ENCODE results near the gene CTNND2. TPM values are rescaled to one million over a fixed set of nuclear protein-coding genes. Genes with fewer than 3 reads are reported as not detected.

CTNND2 gene
- total and polyA plus RNA-seq, 10 of the 15 experiments (the other 5 are each of a cell fraction or from before 2014, with no cell fraction given), result 0.02 to 0.16 (median 0.04) TPM; not detected in 7

GRCh38 chr5:10932426-10932825 is 971.8 kb downstream of the CTNND2 start:
- intact Hi-C loops (cut with micrococcal nuclease; ENCODE audit: unreplicated experiment), result no loop called here

More at GRCh38 chr5:10932426-10932825, 971.8 kb downstream of the CTNND2 start:
- TF ChIP-seq, protein P1, sequence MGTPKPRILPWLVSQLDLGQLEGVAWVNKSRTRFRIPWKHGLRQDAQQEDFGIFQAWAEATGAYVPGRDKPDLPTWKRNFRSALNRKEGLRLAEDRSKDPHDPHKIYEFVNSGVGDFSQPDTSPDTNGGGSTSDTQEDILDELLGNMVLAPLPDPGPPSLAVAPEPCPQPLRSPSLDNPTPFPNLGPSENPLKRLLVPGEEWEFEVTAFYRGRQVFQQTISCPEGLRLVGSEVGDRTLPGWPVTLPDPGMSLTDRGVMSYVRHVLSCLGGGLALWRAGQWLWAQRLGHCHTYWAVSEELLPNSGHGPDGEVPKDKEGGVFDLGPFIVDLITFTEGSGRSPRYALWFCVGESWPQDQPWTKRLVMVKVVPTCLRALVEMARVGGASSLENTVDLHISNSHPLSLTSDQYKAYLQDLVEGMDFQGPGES (IDR thresholded peaks at IDR 0.05), result no peak
- TF ChIP-seq YY1 (IDR thresholded peaks at IDR 0.05; ENCODE audit: low read depth, low read length) (no peak), TCF3 (IDR thresholded peaks at IDR 0.05; ENCODE audit: borderline replicate concordance, insufficient read depth, low read depth, low read length) (no peak), PAX5 (IDR thresholded peaks at IDR 0.05; ENCODE audit: borderline replicate concordance, low read depth, low read length) (no peak), MYB (IDR thresholded peaks at IDR 0.05; ENCODE audit: borderline replicate concordance, low read depth, low read length) (no peak), ZSCAN29 (IDR thresholded peaks at IDR 0.05) (no peak), ZZZ3 (IDR thresholded peaks at IDR 0.05; ENCODE audit: control insufficient read depth, insufficient read length, low read depth) (no peak), MYC (IDR thresholded peaks at IDR 0.05; ENCODE audit: insufficient read depth, insufficient read length, insufficient replicate concordance, low read length, severe bottlenecking) (no peak)
- TF ChIP-seq, protein P2, sequence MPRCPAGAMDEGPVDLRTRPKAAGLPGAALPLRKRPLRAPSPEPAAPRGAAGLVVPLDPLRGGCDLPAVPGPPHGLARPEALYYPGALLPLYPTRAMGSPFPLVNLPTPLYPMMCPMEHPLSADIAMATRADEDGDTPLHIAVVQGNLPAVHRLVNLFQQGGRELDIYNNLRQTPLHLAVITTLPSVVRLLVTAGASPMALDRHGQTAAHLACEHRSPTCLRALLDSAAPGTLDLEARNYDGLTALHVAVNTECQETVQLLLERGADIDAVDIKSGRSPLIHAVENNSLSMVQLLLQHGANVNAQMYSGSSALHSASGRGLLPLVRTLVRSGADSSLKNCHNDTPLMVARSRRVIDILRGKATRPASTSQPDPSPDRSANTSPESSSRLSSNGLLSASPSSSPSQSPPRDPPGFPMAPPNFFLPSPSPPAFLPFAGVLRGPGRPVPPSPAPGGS (IDR thresholded peaks at IDR 0.05; ENCODE audit: borderline replicate concordance, insufficient read depth, low read depth, low read length, poor library complexity, severe bottlenecking), result no peak
- Histone ChIP-seq H4K20me1 (ENCODE audit: control insufficient read depth, insufficient read depth) (no peaks in the 10 kb centered on the region), H3K4me1 (ENCODE audit: control insufficient read depth, insufficient read depth, low read length) (no peaks in the 10 kb centered on the region), H3K36me3 (ENCODE audit: control insufficient read depth in 2 of 2, insufficient read depth in 2 of 2, low read length in 1 of 2) (no peaks in the 10 kb centered on the region), H3K9ac (ENCODE audit: control insufficient read depth, insufficient read depth, low read length) (no peak overlapping the region), H3K4me2 (ENCODE audit: control insufficient read depth, insufficient read depth) (no peak overlapping the region), H2AFZ (ENCODE audit: control insufficient read depth, low read depth, low read length) (no peak overlapping the region), H3K27ac (ENCODE audit: control insufficient read depth, insufficient read depth) (no peak overlapping the region), H3K27me3 (replicated peaks in 1 of 2; ENCODE audit: control insufficient read depth in 2 of 2, insufficient read depth in 2 of 2, low read length in 1 of 2) (no peaks in the 10 kb centered on the region), H3K79me2 (ENCODE audit: control insufficient read depth, insufficient read depth, low read length) (no peaks in the 10 kb centered on the region), H3K9me3 (replicated peaks; ENCODE audit: control insufficient read depth, insufficient read depth, low read length) (no peaks in the 10 kb centered on the region), H3K4me3 (no peak overlapping the region)
- BruUV-seq (replicated peaks), result no TSS peak
- FAIRE-seq (no peak), ATAC-seq (no peak), DNase-seq (ENCODE audit: low read depth, low spot score) (no peak)
- in situ Hi-C loops (cut with MboI), result no loop called here
- POLR2A ChIA-PET, result interaction anchor here (0.6 kb wide), 1 partner anchor 712 kb away, joined by 3 read pairs; no protein-coding TSS in a partner anchor
- RAD21 ChIA-PET (ENCODE audit: unreplicated experiment), result no interaction called here
- WGBS (ENCODE audit: insufficient coverage, insufficient replicate concordance, low lambda C conversion rate, missing lambda C conversion rate), result 100% methylated on average over 1 of the region's 1 CpG
- SMC1A ChIA-PET (ENCODE audit: uncharacterized antibody, unreplicated experiment), result no interaction called here
- CTCF ChIA-PET, result no interaction called here

All from GM12878 (cell line).